ENCODE results near the gene RHBDF2.
"Not testable (repeated sequence)": the region's sequence is repeated elsewhere in the genome, so short reads cannot be mapped to it uniquely, and the experiment has no call there.

RHBDF2 gene

GRCh38 chr17:76535788-76536510 lies 34.7 kb upstream of the RHBDF2 start:
- H3K9ac ChIP-seq (ENCODE audit: low read length), result no peak overlapping the region
- H3K4me1 ChIP-seq (ENCODE audit: control insufficient read depth, insufficient read depth, low read length), result peaks cover 6% of the 10 kb centered on the region
- H3K36me3 ChIP-seq (ENCODE audit: control insufficient read depth, insufficient read depth, low read length), result no peaks in the 10 kb centered on the region
- peaks cover 8% of the 10 kb centered on the region for H3K27me3 ChIP-seq (ENCODE audit: control insufficient read depth, insufficient read depth, low read length)
- no peak overlapping the region for H3K27ac ChIP-seq (ENCODE audit: low read depth, low read length)
- H3K4me3 ChIP-seq (ENCODE audit: low read length), result no peak overlapping the region

- Histone ChIP-seq H3K4me1 (ENCODE audit: control insufficient read depth, insufficient read depth, low read length) (peaks cover 6% of the 10 kb centered on the region), H3K4me3 (ENCODE audit: low read length) (no peak overlapping the region), H3K9ac (ENCODE audit: low read length) (no peak overlapping the region), H3K27ac (ENCODE audit: low read depth, low read length) (no peak overlapping the region), H3K27me3 (ENCODE audit: control insufficient read depth, insufficient read depth, low read length) (peaks cover 8% of the 10 kb centered on the region), H3K36me3 (ENCODE audit: control insufficient read depth, insufficient read depth, low read length) (no peaks in the 10 kb centered on the region)
Observed at GRCh38 chr17:76534831-76535732, 33.9 kb upstream of the RHBDF2 start.

- H3K27ac ChIP-seq (ENCODE audit: low read depth, low read length); H3K9ac ChIP-seq (ENCODE audit: low read length); H3K4me3 ChIP-seq (ENCODE audit: low read length); H3K27me3 ChIP-seq (ENCODE audit: control insufficient read depth, insufficient read depth, low read length); H3K36me3 ChIP-seq (ENCODE audit: control insufficient read depth, insufficient read depth, low read length): not testable (repeated sequence)
- peaks cover 12% of the 10 kb centered on the region for H3K4me1 ChIP-seq (ENCODE audit: control insufficient read depth, insufficient read depth, low read length)
Observed at GRCh38 chr17:76533640-76534359, 32.6 kb upstream of the RHBDF2 start.

GRCh38 chr17:76532072-76532651 lies 30.9 kb upstream of the RHBDF2 start:
- Histone ChIP-seq H3K36me3 (ENCODE audit: control insufficient read depth, insufficient read depth, low read length) (no peaks in the 10 kb centered on the region), H3K9ac (ENCODE audit: low read length) (no peak overlapping the region), H3K4me1 (ENCODE audit: control insufficient read depth, insufficient read depth, low read length) (peaks cover 12% of the 10 kb centered on the region), H3K27ac (ENCODE audit: low read depth, low read length) (no peak overlapping the region), H3K27me3 (ENCODE audit: control insufficient read depth, insufficient read depth, low read length) (peaks cover 6% of the 10 kb centered on the region), H3K4me3 (ENCODE audit: low read length) (no peak overlapping the region)

- H3K27me3 ChIP-seq (ENCODE audit: control insufficient read depth, insufficient read depth, low read length), result peaks cover 2% of the 10 kb centered on the region
- no peak overlapping the region for H3K9ac ChIP-seq (ENCODE audit: low read length)
- no peaks in the 10 kb centered on the region for H3K36me3 ChIP-seq (ENCODE audit: control insufficient read depth, insufficient read depth, low read length)
- H3K27ac ChIP-seq (ENCODE audit: low read depth, low read length), result peak overlapping the region; percentile 75
- peaks cover 12% of the 10 kb centered on the region for H3K4me1 ChIP-seq (ENCODE audit: control insufficient read depth, insufficient read depth, low read length)
- no peak overlapping the region for H3K4me3 ChIP-seq (ENCODE audit: low read length)
Observed at GRCh38 chr17:76531486-76532038, 30.3 kb upstream of the RHBDF2 start.

- H3K9ac ChIP-seq (ENCODE audit: low read length), result no peak overlapping the region
- no peaks in the 10 kb centered on the region for H3K36me3 ChIP-seq (ENCODE audit: control insufficient read depth, insufficient read depth, low read length)
- H3K4me3 ChIP-seq (ENCODE audit: low read length), result no peak overlapping the region
- no peaks in the 10 kb centered on the region for H3K27me3 ChIP-seq (ENCODE audit: control insufficient read depth, insufficient read depth, low read length)
- H3K27ac ChIP-seq (ENCODE audit: low read depth, low read length), result peak overlapping the region; percentile 75
- peaks cover 12% of the 10 kb centered on the region for H3K4me1 ChIP-seq (ENCODE audit: control insufficient read depth, insufficient read depth, low read length)
Observed at GRCh38 chr17:76530811-76531485, 29.7 kb upstream of the RHBDF2 start.

- H3K4me3 ChIP-seq (ENCODE audit: low read length), result peak overlapping the region; percentile 39
- H3K27ac ChIP-seq (ENCODE audit: low read depth, low read length), result peak overlapping the region; percentile 75
- no peaks in the 10 kb centered on the region for H3K27me3 ChIP-seq (ENCODE audit: control insufficient read depth, insufficient read depth, low read length)
- H3K36me3 ChIP-seq (ENCODE audit: control insufficient read depth, insufficient read depth, low read length), result no peaks in the 10 kb centered on the region
- peaks cover 12% of the 10 kb centered on the region for H3K4me1 ChIP-seq (ENCODE audit: control insufficient read depth, insufficient read depth, low read length)
- no peak overlapping the region for H3K9ac ChIP-seq (ENCODE audit: low read length)
Observed at GRCh38 chr17:76530095-76530723, 29.0 kb upstream of the RHBDF2 start.

- Histone ChIP-seq H3K27me3 (ENCODE audit: control insufficient read depth, insufficient read depth, low read length) (no peaks in the 10 kb centered on the region), H3K36me3 (ENCODE audit: control insufficient read depth, insufficient read depth, low read length) (no peaks in the 10 kb centered on the region), H3K9ac (ENCODE audit: low read length) (no peak overlapping the region), H3K27ac (ENCODE audit: low read depth, low read length) (peak overlapping the region; percentile 75), H3K4me1 (ENCODE audit: control insufficient read depth, insufficient read depth, low read length) (peaks cover 19% of the 10 kb centered on the region), H3K4me3 (ENCODE audit: low read length) (peak overlapping the region; percentile 39)
Observed at GRCh38 chr17:76529224-76530094, 28.2 kb upstream of the RHBDF2 start.

GRCh38 chr17:76528528-76529223 lies 27.5 kb upstream of the RHBDF2 start:
- H3K36me3 ChIP-seq (ENCODE audit: control insufficient read depth, insufficient read depth, low read length), result no peaks in the 10 kb centered on the region
- H3K4me1 ChIP-seq (ENCODE audit: control insufficient read depth, insufficient read depth, low read length), result peaks cover 19% of the 10 kb centered on the region
- peak overlapping the region; percentile 73 for H3K27ac ChIP-seq (ENCODE audit: low read depth, low read length)
- H3K27me3 ChIP-seq (ENCODE audit: control insufficient read depth, insufficient read depth, low read length), result no peaks in the 10 kb centered on the region
- peak overlapping the region; percentile 4 for H3K4me3 ChIP-seq (ENCODE audit: low read length)
- no peak overlapping the region for H3K9ac ChIP-seq (ENCODE audit: low read length)

GRCh38 chr17:76528156-76528527 lies 26.9 kb upstream of the RHBDF2 start:
- Histone ChIP-seq H3K36me3 (ENCODE audit: control insufficient read depth, insufficient read depth, low read length) (no peaks in the 10 kb centered on the region), H3K27ac (ENCODE audit: low read depth, low read length) (peak overlapping the region; percentile 73), H3K4me3 (ENCODE audit: low read length) (peak overlapping the region; percentile 4), H3K9ac (ENCODE audit: low read length) (no peak overlapping the region), H3K27me3 (ENCODE audit: control insufficient read depth, insufficient read depth, low read length) (peaks cover 2% of the 10 kb centered on the region), H3K4me1 (ENCODE audit: control insufficient read depth, insufficient read depth, low read length) (peaks cover 19% of the 10 kb centered on the region)
